Thyroid gland (tissue), 4 donors: Measurements from ENCODE around the gene SYMPK.

Source experiments
- CTCF ChIP-seq, 6 experiments: fragments of 200-600 bp in 3 of 6; fragments of 450-650 bp in 3 of 6; sonication (generic) in 3 of 6; IDR thresholded peaks; one replicate each; pipeline ENCODE4 v1.5.1; 2016 to 2019; ENCODE audit warnings: antibody characterized with exemption in 6 of 6, mild to moderate bottlenecking in 2 of 6, inconsistent platforms in 1 of 6, moderate library complexity in 1 of 6
- POLR2A ChIP-seq, 2 donors: fragments of 450-650 bp; IDR thresholded peaks; one replicate each; pipeline ENCODE4 v1.6.1; 2017; ENCODE audit warnings: antibody characterized with exemption in 2 of 2, mild to moderate bottlenecking in 2 of 2, moderate library complexity in 1 of 2

- TF ChIP-seq CTCF (IDR thresholded peaks at IDR 0.05) (no peak), POLR2A (IDR thresholded peaks at IDR 0.05) (no peak)
Observed at GRCh38 chr19:45862271-45862563, 730 bp downstream of the SYMPK start.
